ENCODE measurements around the gene EFTUD2. TPM values are rescaled to one million over a fixed set of nuclear protein-coding genes. Genes with fewer than 3 reads are reported as not detected.

EFTUD2 gene
- total and polyA plus RNA-seq, 7 experiments from 2014 or later: 53.1 to 157 (median 106) TPM

GRCh38 chr17:44903012-44903685 is 3.9 kb upstream of the EFTUD2 start:
- Mint-ChIP-seq H3K9me3 (peaks cover 0 to 5% (median 0%) of the 10 kb centered on the region in 11 donors), H3K27me3 (peaks cover 0 to 23% (median 5%) of the 10 kb centered on the region in 5 donors), H3K36me3 (peaks cover 0 to 6% (median 0%) of the 10 kb centered on the region in 5 donors), H3K27ac (peak overlapping the region in 1 of 9 donors; percentile 30), H3K4me1 (peaks cover 15 to 23% (median 21%) of the 10 kb centered on the region in 7 donors), H3K4me3 (no peak overlapping the region)
- CTCF ChIA-PET: no interaction called here
- Histone ChIP-seq H3K4me3 (ENCODE audit: low read length) (no peak overlapping the region), H3K27me3 (ENCODE audit: control insufficient read depth in 2 of 2, insufficient read depth in 2 of 2, low read length in 2 of 2) (no peaks in the 10 kb centered on the region), H3K9me3 (ENCODE audit: control insufficient read depth in 2 of 3, low read length in 3 of 3) (no peaks in the 10 kb centered on the region), H3K27ac (ENCODE audit: low read depth, low read length) (no peak overlapping the region), H3K36me3 (ENCODE audit: control insufficient read depth in 2 of 3, insufficient read depth in 3 of 3, low read length in 3 of 3) (no peaks in the 10 kb centered on the region), H3K4me1 (ENCODE audit: control insufficient read depth in 2 of 2, insufficient read depth in 2 of 2, low read length in 2 of 2) (peaks cover 6 to 10% of the 10 kb centered on the region in 2 donors)
- POLR2A ChIA-PET: no interaction called here
- ATAC-seq (no peak), DNase-seq (no peak)
- intact Hi-C loops (cut with micrococcal nuclease): no loop called here

DNA sequence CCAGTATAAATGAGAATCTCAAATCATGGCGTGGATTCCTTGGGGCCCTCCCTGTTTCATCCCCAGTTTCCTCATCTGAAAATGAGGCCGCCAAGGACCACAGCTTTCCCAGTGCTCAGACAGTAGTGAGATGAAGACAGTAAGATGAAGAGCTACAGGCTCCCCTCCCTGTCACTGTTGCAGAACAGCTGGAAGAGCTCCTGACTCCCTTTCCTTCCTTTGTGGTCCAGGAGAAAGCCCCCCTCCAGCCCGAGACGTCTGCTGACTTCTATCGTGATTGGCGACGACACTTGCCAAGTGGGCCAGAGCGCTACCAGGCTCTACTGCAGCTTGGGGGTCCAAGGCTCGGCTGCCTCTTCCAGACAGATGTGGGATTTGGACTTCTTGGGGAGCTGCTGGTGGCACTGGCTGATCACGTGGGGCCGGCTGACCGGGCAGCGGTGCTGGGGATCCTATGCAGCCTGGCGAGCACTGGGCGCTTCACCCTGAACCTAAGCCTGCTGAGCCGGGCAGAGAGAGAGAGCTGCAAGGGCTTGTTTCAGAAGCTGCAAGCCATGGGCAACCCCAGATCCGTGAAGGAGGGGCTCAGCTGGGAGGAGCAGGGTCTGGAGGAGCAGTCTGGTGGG is 3.0 kb upstream of the EFTUD2 start:
- Histone ChIP-seq H3K9me3 (ENCODE audit: control insufficient read depth in 2 of 3, low read length in 3 of 3) (no peaks in the 10 kb centered on the region), H3K4me3 (ENCODE audit: low read length) (no peak overlapping the region), H3K36me3 (ENCODE audit: control insufficient read depth in 2 of 3, insufficient read depth in 3 of 3, low read length in 3 of 3) (no peaks in the 10 kb centered on the region), H3K4me1 (ENCODE audit: control insufficient read depth in 2 of 2, insufficient read depth in 2 of 2, low read length in 2 of 2) (peaks cover 6 to 10% of the 10 kb centered on the region in 2 donors), H3K27ac (ENCODE audit: low read depth, low read length) (no peak overlapping the region), H3K27me3 (ENCODE audit: control insufficient read depth in 2 of 2, insufficient read depth in 2 of 2, low read length in 2 of 2) (no peaks in the 10 kb centered on the region)
- POLR2A ChIA-PET: no interaction called here
- intact Hi-C loops (cut with micrococcal nuclease): no loop called here
- Mint-ChIP-seq H3K36me3 (peaks cover 0 to 6% (median 0%) of the 10 kb centered on the region in 5 donors), H3K27me3 (peaks cover 0 to 23% (median 5%) of the 10 kb centered on the region in 5 donors), H3K4me3 (no peak overlapping the region), H3K4me1 (peaks cover 15 to 25% (median 21%) of the 10 kb centered on the region in 7 donors), H3K9me3 (peaks cover 0 to 5% (median 0%) of the 10 kb centered on the region in 11 donors), H3K27ac (no peak overlapping the region)
- DNase-seq (no peak), ATAC-seq (no peak)
- CTCF ChIA-PET: no interaction called here

GRCh38 chr17:44901411-44901921 is 2.2 kb upstream of the EFTUD2 start:
- Mint-ChIP-seq H3K4me1 (peaks cover 15 to 31% (median 23%) of the 10 kb centered on the region in 7 donors), H3K4me3 (peak overlapping the region in 1 of 10 donors; percentile 36), H3K27ac (peak overlapping the region in 3 of 9 donors; percentile 83 to 99 (median 99)), H3K9me3 (peaks cover 0 to 5% (median 0%) of the 10 kb centered on the region in 11 donors), H3K36me3 (peaks cover 0 to 6% (median 0%) of the 10 kb centered on the region in 5 donors), H3K27me3 (peaks cover 0 to 23% (median 5%) of the 10 kb centered on the region in 5 donors)
- Histone ChIP-seq H3K27ac (ENCODE audit: low read depth, low read length) (no peak overlapping the region), H3K4me3 (ENCODE audit: low read length) (no peak overlapping the region), H3K9me3 (ENCODE audit: control insufficient read depth in 2 of 3, low read length in 3 of 3) (no peaks in the 10 kb centered on the region), H3K27me3 (ENCODE audit: control insufficient read depth in 2 of 2, insufficient read depth in 2 of 2, low read length in 2 of 2) (no peaks in the 10 kb centered on the region), H3K4me1 (ENCODE audit: control insufficient read depth in 2 of 2, insufficient read depth in 2 of 2, low read length in 2 of 2) (peaks cover 6 to 10% of the 10 kb centered on the region in 2 donors), H3K36me3 (ENCODE audit: control insufficient read depth in 2 of 3, insufficient read depth in 3 of 3, low read length in 3 of 3) (no peaks in the 10 kb centered on the region)
- ChIA-PET CTCF (no interaction called here), POLR2A (no interaction called here)
- no peak for ATAC-seq
- DNase-seq: no peak
- intact Hi-C loops (cut with micrococcal nuclease): no loop called here

- Histone ChIP-seq H3K27me3 (ENCODE audit: control insufficient read depth in 2 of 2, insufficient read depth in 2 of 2, low read length in 2 of 2) (no peaks in the 10 kb centered on the region), H3K36me3 (ENCODE audit: control insufficient read depth in 2 of 3, insufficient read depth in 3 of 3, low read length in 3 of 3) (no peaks in the 10 kb centered on the region), H3K4me3 (ENCODE audit: low read length) (no peak overlapping the region), H3K9me3 (ENCODE audit: control insufficient read depth in 2 of 3, low read length in 3 of 3) (no peaks in the 10 kb centered on the region), H3K27ac (ENCODE audit: low read depth, low read length) (no peak overlapping the region), H3K4me1 (ENCODE audit: control insufficient read depth in 2 of 2, insufficient read depth in 2 of 2, low read length in 2 of 2) (peaks cover 6 to 10% of the 10 kb centered on the region in 2 donors)
- H3K27me3 Mint-ChIP-seq: peaks cover 0 to 23% (median 5%) of the 10 kb centered on the region in 5 donors
- ATAC-seq (no peak), DNase-seq (no peak)
- intact Hi-C loops (cut with micrococcal nuclease): no loop called here
- H3K4me3 Mint-ChIP-seq: peak overlapping the region in 3 of 10 donors; percentile 32 to 97 (median 95)
- ChIA-PET POLR2A (interaction anchor here (1.6 kb wide), 1 partner anchor 9 kb away, joined by 3 read pairs; no protein-coding TSS in a partner anchor), CTCF (no interaction called here)
- H3K27ac Mint-ChIP-seq: peak overlapping the region in 7 of 9 donors; percentile 32 to 100 (median 99)
- H3K9me3 Mint-ChIP-seq: peaks cover 0 to 5% (median 0%) of the 10 kb centered on the region in 11 donors
- H3K36me3 Mint-ChIP-seq: peaks cover 0 to 6% (median 3%) of the 10 kb centered on the region in 5 donors
- H3K4me1 Mint-ChIP-seq: peaks cover 20 to 35% (median 27%) of the 10 kb centered on the region in 7 donors
These were observed 1.6 kb upstream of the EFTUD2 start for GRCh38 chr17:44900894-44901293.

- DNase-seq: no peak
- no peak for ATAC-seq
These were observed 524 bp downstream of the EFTUD2 start for GRCh38 chr17:44898768-44899073.

DNA sequence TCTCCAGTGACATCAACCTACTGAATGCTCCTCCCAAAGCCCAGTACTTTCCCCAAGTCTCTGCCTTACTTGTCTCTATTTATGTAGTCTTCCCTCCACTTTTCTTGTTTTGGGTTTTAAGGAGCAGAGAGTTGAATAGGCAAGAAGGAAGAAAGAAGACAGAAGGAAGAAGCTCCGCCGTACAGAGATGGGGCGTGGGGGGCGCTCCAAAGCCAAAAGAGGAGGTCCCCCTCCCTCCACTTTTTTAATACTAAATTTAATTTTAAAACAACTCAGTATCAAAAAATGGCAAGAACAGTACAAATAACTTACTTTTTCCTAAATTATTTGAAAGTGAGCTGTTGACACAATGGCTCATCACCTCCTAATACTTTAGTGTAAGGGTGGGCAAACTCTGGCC is 4.6 kb downstream of the EFTUD2 start:
- DNase-seq: no peak
- POLR2A ChIA-PET: no interaction called here
- H3K27me3 Mint-ChIP-seq: peaks cover 0 to 5% (median 0%) of the 10 kb centered on the region in 5 donors
- H3K4me3 Mint-ChIP-seq: no peak overlapping the region
- Histone ChIP-seq H3K9me3 (ENCODE audit: control insufficient read depth in 2 of 3, low read length in 3 of 3) (no peaks in the 10 kb centered on the region), H3K27ac (ENCODE audit: low read depth, low read length) (no peak overlapping the region), H3K27me3 (ENCODE audit: control insufficient read depth in 2 of 2, insufficient read depth in 2 of 2, low read length in 2 of 2) (no peaks in the 10 kb centered on the region), H3K4me3 (ENCODE audit: low read length) (no peak overlapping the region), H3K36me3 (ENCODE audit: control insufficient read depth in 2 of 3, insufficient read depth in 3 of 3, low read length in 3 of 3) (peaks cover 0 to 35% (median 0%) of the 10 kb centered on the region in 3 experiments), H3K4me1 (ENCODE audit: control insufficient read depth in 2 of 2, insufficient read depth in 2 of 2, low read length in 2 of 2) (peaks cover 0 to 5% of the 10 kb centered on the region in 2 donors)
- peaks cover 0 to 5% (median 0%) of the 10 kb centered on the region in 11 donors for H3K9me3 Mint-ChIP-seq
- H3K27ac Mint-ChIP-seq: peak overlapping the region in 3 of 9 donors; percentile 36 to 57 (median 47)
- peaks cover 4 to 20% (median 11%) of the 10 kb centered on the region in 5 donors for H3K36me3 Mint-ChIP-seq
- CTCF ChIA-PET: interaction anchor here (0.9 kb wide), 1 partner anchor 118 kb away, joined by 4 read pairs; no protein-coding TSS in a partner anchor
- peaks cover 20 to 51% (median 40%) of the 10 kb centered on the region in 7 donors for H3K4me1 Mint-ChIP-seq
- intact Hi-C loops (cut with micrococcal nuclease): loop anchor here (5.0 to 10.0 kb wide), 2 partner anchors 190 to 353 kb away; partner anchors contain the start of gene DBF4B (in 1 of the 2)
- ATAC-seq: no peak

More at GRCh38 chr17:44898768-44899073, 524 bp downstream of the EFTUD2 start:
- Histone ChIP-seq H3K27ac (ENCODE audit: low read depth, low read length) (peak overlapping the region; percentile 96), H3K27me3 (ENCODE audit: control insufficient read depth in 2 of 2, insufficient read depth in 2 of 2, low read length in 2 of 2) (no peaks in the 10 kb centered on the region), H3K9me3 (ENCODE audit: control insufficient read depth in 2 of 3, low read length in 3 of 3) (no peaks in the 10 kb centered on the region), H3K4me3 (ENCODE audit: low read length) (peak overlapping the region; percentile 89), H3K36me3 (ENCODE audit: control insufficient read depth in 2 of 3, insufficient read depth in 3 of 3, low read length in 3 of 3) (peaks cover 0 to 12% (median 0%) of the 10 kb centered on the region in 3 experiments), H3K4me1 (ENCODE audit: control insufficient read depth in 2 of 2, insufficient read depth in 2 of 2, low read length in 2 of 2) (peaks cover 6 to 10% of the 10 kb centered on the region in 2 donors)
- peak overlapping the region; percentile 99 to 100 (median 99) for H3K27ac Mint-ChIP-seq
- intact Hi-C loops (cut with micrococcal nuclease): loop anchor here (1.0 to 10.0 kb wide), 11 partner anchors 49 to 512 kb away; partner anchors contain the start of genes DBF4B (in 2 of the 2), KIF18B (in 2 of the 2), ACBD4 (in 1 of the 2) and C1QL1 (in 1 of the 2)
- peaks cover 0 to 23% (median 0%) of the 10 kb centered on the region in 5 donors for H3K27me3 Mint-ChIP-seq
- H3K4me1 Mint-ChIP-seq: peaks cover 26 to 42% (median 35%) of the 10 kb centered on the region in 7 donors
- H3K9me3 Mint-ChIP-seq: peaks cover 0 to 5% (median 0%) of the 10 kb centered on the region in 11 donors
- H3K36me3 Mint-ChIP-seq: peaks cover 4 to 14% (median 11%) of the 10 kb centered on the region in 5 donors
- POLR2A ChIA-PET: interaction anchor here (0.8 to 3.0 kb wide), 7 partner anchors 9 to 191 kb away, joined by 3 to 7 read pairs (median 3); no protein-coding TSS in a partner anchor
- CTCF ChIA-PET: interaction anchor here (0.7 to 1.3 kb wide), 4 partner anchors 10 to 126 kb away, joined by 3 to 4 read pairs (median 3); no protein-coding TSS in a partner anchor
- peak overlapping the region; percentile 84 to 97 (median 96) for H3K4me3 Mint-ChIP-seq

Measured in naive thymus-derived CD4-positive, alpha-beta T cell (primary cell).